NCI-H1417 (cell line): Measurements from ENCODE around the gene CLMN.

Experiments used
- DNase-seq, 3 experiments: peaks; one replicate each; lab custom pipeline; 2025; lab: John Stamatoyannopoulos, UW

The CLMN gene

GRCh38 chr14:95319312-95320077 lies at the start of gene CLMN:
TSS of gene CLMN (minus strand) at chr14:95319908. CDS start at chr14:95319792, 116 bp downstream.
- DNase-seq: peak; percentile 52 to 87 (median 86)

GRCh38 chr14:95365401-95365800 lies 45.7 kb upstream of the CLMN start:
- DNase-seq: no peak

GRCh38 chr14:95364481-95365209 lies 44.9 kb upstream of the CLMN start:
- DNase-seq: no peak

GRCh38 chr14:95363468-95363954 lies 43.8 kb upstream of the CLMN start:
- no peak for DNase-seq

GRCh38 chr14:95362138-95362494 lies 42.4 kb upstream of the CLMN start:
- DNase-seq: no peak

- DNase-seq: no peak
Observed at GRCh38 chr14:95361373-95362137, 41.8 kb upstream of the CLMN start.

- no peak for DNase-seq
Observed at GRCh38 chr14:95360828-95361227, 41.1 kb upstream of the CLMN start.

- no peak for DNase-seq
Observed at GRCh38 chr14:95359994-95360826, 40.5 kb upstream of the CLMN start.

- no peak for DNase-seq
Observed at GRCh38 chr14:95356245-95356869, 36.6 kb upstream of the CLMN start.

- DNase-seq: no peak
Observed at GRCh38 chr14:95355422-95355821, 35.7 kb upstream of the CLMN start.

- DNase-seq: no peak
Observed at GRCh38 chr14:95354834-95355233, 35.1 kb upstream of the CLMN start.

- no peak for DNase-seq
Observed at GRCh38 chr14:95353664-95354063, 34.0 kb upstream of the CLMN start.

GRCh38 chr14:95353007-95353406 lies 33.3 kb upstream of the CLMN start:
- no peak for DNase-seq

- DNase-seq: no peak
Observed at GRCh38 chr14:95352481-95352880, 32.8 kb upstream of the CLMN start.

- no peak for DNase-seq
Observed at GRCh38 chr14:95349241-95349640, 29.5 kb upstream of the CLMN start.

- no peak for DNase-seq
Observed at GRCh38 chr14:95348395-95349080, 28.8 kb upstream of the CLMN start.

- no peak for DNase-seq
Observed at GRCh38 chr14:95346820-95347219, 27.1 kb upstream of the CLMN start.

GRCh38 chr14:95346266-95346665 lies 26.6 kb upstream of the CLMN start:
- no peak for DNase-seq

- DNase-seq: no peak
Observed at GRCh38 chr14:95345032-95345431, 25.3 kb upstream of the CLMN start.

GRCh38 chr14:95344536-95344935 lies 24.8 kb upstream of the CLMN start:
- DNase-seq: no peak

GRCh38 chr14:95341564-95341963 lies 21.9 kb upstream of the CLMN start:
- DNase-seq: no peak
